Skeletal muscle satellite cell (primary cell): Measurements from ENCODE around the gene PHLDB1. TPM values are rescaled to one million over a fixed set of nuclear protein-coding genes. Genes with fewer than 3 reads are reported as not detected.
A peak's percentile ranks its signal among the peaks of the same experiment; 100 is the strongest.
"Not testable (repeated sequence)": the region's sequence is repeated elsewhere in the genome, so short reads cannot be mapped to it uniquely, and the experiment has no call there.

Experiments used
- H3K27me3 ChIP-seq: 2 replicates; pipeline ENCODE4 v1.7.0; 2013; ENCODE audit warnings: low read length; ENCODE audit not compliant: control insufficient read depth, insufficient read depth
- H3K36me3 ChIP-seq: 2 replicates; pipeline ENCODE4 v1.7.0; 2013; ENCODE audit warnings: mild to moderate bottlenecking, control low read depth, low read length; ENCODE audit not compliant: insufficient read depth
- H3K4me1 ChIP-seq: 2 replicates; pipeline ENCODE4 v1.7.0; 2013; ENCODE audit warnings: low read length; ENCODE audit not compliant: control insufficient read depth, insufficient read depth
- H3K4me2 ChIP-seq: 2 replicates; pipeline ENCODE4 v1.7.0; 2013; ENCODE audit warnings: mild to moderate bottlenecking, low read length
- H3K4me3 ChIP-seq: 2 replicates; pipeline ENCODE4 v1.7.0; 2013; ENCODE audit warnings: low read length
- H3K9ac ChIP-seq: 2 replicates; pipeline ENCODE4 v1.7.0; 2013; ENCODE audit warnings: mild to moderate bottlenecking, low read depth, low read length, moderate library complexity
- H3K9me3 ChIP-seq: replicated peaks from 2 replicates; pipeline ENCODE4 v1.7.0; 2013; ENCODE audit warnings: mild to moderate bottlenecking, control low read depth, low read length
- total RNA-seq: library from RNA; depleted of rRNA; stranded (reverse); fragments of >200 nt; gene quantifications from 2 replicates; pipeline ENCODE4 v1.2.3, GENCODE V29; 2012; rRNA removed

The PHLDB1 gene
- total RNA-seq = 107 and 124 TPM in 2 replicates

GRCh38 chr11:118607401-118608359, at the start of gene PHLDB1:
PHLDB1 (plus strand) TSS chr11:118607615; CDS start chr11:118613837, 6,222 bp downstream.
- H3K9me3 ChIP-seq = no peaks in the 10 kb centered on the region
- peaks cover 12% of the 10 kb centered on the region for H3K36me3 ChIP-seq
- H3K4me1 ChIP-seq = peaks cover 65% of the 10 kb centered on the region
- H3K27me3 ChIP-seq = no peaks in the 10 kb centered on the region
- H3K9ac ChIP-seq = peak within 1 kb of the TSS; percentile 100
- H3K4me3 ChIP-seq = peak within 1 kb of the TSS; percentile 79
- peak within 1 kb of the TSS; percentile 85 for H3K4me2 ChIP-seq

GRCh38 chr11:118560806-118561205, 46.6 kb upstream of the PHLDB1 start:
- H3K9me3 ChIP-seq = no peaks in the 10 kb centered on the region

DNA sequence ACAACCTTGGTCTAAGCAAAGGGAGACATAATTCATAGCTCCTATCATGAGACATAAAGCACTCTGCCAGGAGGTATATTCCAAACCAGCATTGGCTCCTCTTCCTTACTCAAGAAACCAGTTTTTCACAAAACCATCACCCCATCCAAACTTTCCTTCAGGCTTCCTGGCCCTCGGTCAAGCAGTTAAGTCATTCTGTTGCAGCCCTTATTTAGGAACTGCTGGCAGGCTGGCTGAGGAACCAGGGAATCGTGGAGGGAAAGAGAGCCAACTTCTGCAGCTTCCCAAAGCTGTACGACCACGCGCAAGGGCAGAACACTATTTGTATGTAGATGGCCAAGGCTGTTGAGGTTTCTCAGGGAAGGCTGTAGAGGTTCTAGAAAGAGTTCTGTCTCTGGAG, 42.4 kb upstream of the PHLDB1 start:
- Histone ChIP-seq H3K4me2 (peak overlapping the region; percentile 88), H3K4me3 (peak overlapping the region; percentile 74), H3K4me1 (peaks cover 6% of the 10 kb centered on the region), H3K9me3 (no peaks in the 10 kb centered on the region), H3K9ac (peak overlapping the region; percentile 43), H3K27me3 (no peaks in the 10 kb centered on the region), H3K36me3 (no peaks in the 10 kb centered on the region)

More at GRCh38 chr11:118560806-118561205, 46.6 kb upstream of the PHLDB1 start:
- H3K36me3 ChIP-seq = peaks cover 6% of the 10 kb centered on the region
- no peak overlapping the region for H3K4me3 ChIP-seq
- H3K27me3 ChIP-seq = no peaks in the 10 kb centered on the region
- peaks cover 6% of the 10 kb centered on the region for H3K4me1 ChIP-seq
- H3K4me2 ChIP-seq = no peak overlapping the region
- no peak overlapping the region for H3K9ac ChIP-seq

DNA sequence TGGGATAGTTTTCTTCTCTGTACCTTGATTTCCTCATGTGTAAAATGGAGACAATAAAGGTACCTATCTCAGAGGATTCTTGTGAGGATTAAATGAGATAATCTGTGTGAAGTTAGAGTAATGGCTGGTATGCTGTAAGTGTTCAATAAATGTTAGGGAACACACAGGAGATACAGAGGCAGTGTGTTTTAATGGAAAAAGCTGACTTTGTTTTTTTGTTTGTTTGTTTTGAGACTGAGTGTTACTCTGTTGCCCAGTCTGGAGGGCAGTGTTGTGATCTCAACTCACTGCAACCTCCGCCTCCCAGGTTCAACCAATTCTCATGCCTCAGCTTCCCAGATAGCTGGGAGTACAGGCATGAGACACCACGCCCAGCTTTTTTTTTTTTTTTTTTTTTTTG, 37.7 kb upstream of the PHLDB1 start:
- H3K9ac ChIP-seq = no peak overlapping the region
- peaks cover 18% of the 10 kb centered on the region for H3K4me1 ChIP-seq

DNA sequence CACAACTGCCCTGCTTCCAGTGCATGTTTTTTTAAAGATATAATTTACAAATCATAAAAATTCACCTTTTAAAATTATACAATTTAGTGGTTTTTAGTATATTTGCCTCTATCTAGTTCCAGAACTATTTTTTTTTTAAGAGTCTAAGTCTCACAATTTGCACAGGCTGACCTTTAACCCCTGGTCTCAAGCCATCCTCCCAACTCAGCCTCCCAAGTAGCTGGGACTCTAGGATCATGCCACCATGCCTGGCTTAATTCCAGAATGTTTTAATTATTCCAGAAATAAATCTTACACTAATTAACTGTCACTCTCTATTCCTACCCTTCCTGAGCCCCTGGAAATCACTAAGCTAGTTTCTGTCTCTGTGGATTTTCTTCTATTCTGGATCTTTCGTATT, 36.6 kb upstream of the PHLDB1 start:
- Histone ChIP-seq H3K27me3 (no peaks in the 10 kb centered on the region), H3K9ac (no peak overlapping the region), H3K4me2 (no peak overlapping the region), H3K36me3 (no peaks in the 10 kb centered on the region), H3K9me3 (no peaks in the 10 kb centered on the region), H3K4me3 (no peak overlapping the region), H3K4me1 (peaks cover 24% of the 10 kb centered on the region)

More for the DNA sequence above, 37.7 kb upstream of the PHLDB1 start:
- Histone ChIP-seq H3K4me3 (no peak overlapping the region), H3K4me2 (no peak overlapping the region), H3K9me3 (no peaks in the 10 kb centered on the region), H3K27me3 (no peaks in the 10 kb centered on the region), H3K36me3 (no peaks in the 10 kb centered on the region)

GRCh38 chr11:118571701-118572060, 35.7 kb upstream of the PHLDB1 start:
- H3K36me3 ChIP-seq = not testable (repeated sequence)
- H3K4me1 ChIP-seq = peaks cover 33% of the 10 kb centered on the region
- peak overlapping the region; percentile 100 for H3K9ac ChIP-seq

DNA sequence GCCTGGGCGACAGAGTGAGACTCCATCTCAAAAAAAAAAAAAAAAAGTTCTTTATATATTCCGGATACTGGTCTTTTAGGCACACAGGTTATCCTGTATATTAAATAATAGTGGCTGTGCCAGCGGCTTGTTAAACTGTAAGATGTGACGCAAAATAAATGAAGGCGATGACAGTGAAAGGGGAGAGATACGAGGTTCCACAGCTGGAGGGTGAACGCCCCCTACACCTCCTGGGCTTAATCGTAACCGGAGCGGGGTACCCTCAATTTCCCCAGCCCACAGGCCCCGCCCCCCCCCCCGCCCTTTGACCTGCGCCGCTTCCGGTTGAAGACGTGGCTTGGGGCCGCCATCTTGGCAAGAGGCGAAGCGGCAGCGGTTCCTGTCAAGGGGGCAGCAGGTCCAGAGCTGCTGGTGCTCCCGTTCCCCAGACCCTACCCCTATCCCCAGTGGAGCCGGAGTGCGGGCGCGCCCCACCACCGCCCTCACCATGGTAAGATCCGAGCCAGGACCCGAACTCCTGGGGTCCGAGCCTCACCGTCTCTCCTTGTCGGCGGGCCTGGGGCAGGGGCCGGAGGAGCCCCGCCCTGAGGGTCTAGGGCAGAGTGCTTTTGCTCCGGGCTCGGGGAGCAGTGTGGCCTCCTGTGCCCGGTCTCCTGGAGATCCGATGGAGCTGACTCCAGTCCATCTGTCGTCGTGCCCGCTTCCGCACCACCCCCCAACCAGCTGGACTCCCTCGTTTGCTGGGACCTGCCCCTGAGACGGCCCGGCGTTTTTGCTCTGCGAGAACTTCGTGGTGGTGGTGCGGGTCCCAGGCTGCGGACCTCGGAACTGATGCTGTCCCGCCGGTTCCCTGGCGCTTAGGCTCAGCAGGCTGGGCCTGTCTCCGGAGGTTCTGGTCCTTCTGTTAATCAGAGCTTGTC, 35.1 kb upstream of the PHLDB1 start, which contains the start of gene ARCN1:
Gene ARCN1, plus strand, starts transcription at position 349 of the 920 bp plus-strand sequence. Its CDS starts 139 bp downstream, at position 488.
- Histone ChIP-seq H3K27me3 (no peaks in the 10 kb centered on the region), H3K4me1 (peaks cover 39% of the 10 kb centered on the region), H3K9me3 (no peaks in the 10 kb centered on the region), H3K4me3 (peak within 1 kb of the TSS; percentile 91), H3K4me2 (peak within 1 kb of the TSS; percentile 75), H3K9ac (peak within 1 kb of the TSS; percentile 100), H3K36me3 (peaks cover 2% of the 10 kb centered on the region)

More at GRCh38 chr11:118571701-118572060, 35.7 kb upstream of the PHLDB1 start:
- Histone ChIP-seq H3K4me2 (peak overlapping the region; percentile 75), H3K4me3 (peak overlapping the region; percentile 91)
- H3K9me3 ChIP-seq, H3K27me3 ChIP-seq: not testable (repeated sequence)

DNA sequence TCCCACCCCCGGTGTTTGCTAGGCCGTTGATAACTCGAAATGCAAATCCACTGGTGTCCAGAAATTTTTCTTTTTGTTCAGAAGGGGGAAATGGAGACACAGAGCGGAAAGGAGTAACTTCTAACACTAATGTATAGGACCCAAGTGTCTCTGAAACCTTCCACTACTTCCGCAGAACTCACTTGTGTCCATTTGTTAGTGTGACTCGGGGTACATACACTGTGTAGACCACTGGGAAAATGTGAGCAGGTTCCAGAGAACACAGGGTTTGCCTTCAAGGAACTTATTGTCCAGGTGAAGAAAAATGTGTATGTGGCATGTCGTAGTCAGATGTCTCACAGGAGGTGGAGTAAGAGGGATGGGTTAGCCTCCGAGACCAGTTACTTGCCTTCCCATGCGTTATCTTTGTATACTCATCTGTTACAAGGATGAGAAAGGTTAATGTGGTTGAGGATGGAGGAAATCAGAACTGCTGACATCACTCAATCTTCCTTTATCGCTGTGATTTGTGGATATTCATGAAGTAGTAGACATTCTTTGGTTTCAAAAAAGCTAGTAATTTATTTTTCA, 34.3 kb upstream of the PHLDB1 start:
- Histone ChIP-seq H3K4me3 (peak overlapping the region; percentile 91), H3K9ac (peak overlapping the region; percentile 100), H3K27me3 (no peaks in the 10 kb centered on the region), H3K36me3 (peaks cover 2% of the 10 kb centered on the region), H3K4me2 (peak overlapping the region; percentile 75), H3K9me3 (no peaks in the 10 kb centered on the region), H3K4me1 (peaks cover 42% of the 10 kb centered on the region)

GRCh38 chr11:118574636-118575035, 32.8 kb upstream of the PHLDB1 start:
- peak overlapping the region; percentile 100 for H3K9ac ChIP-seq
- H3K9me3 ChIP-seq = no peaks in the 10 kb centered on the region
- peak overlapping the region; percentile 75 for H3K4me2 ChIP-seq
- H3K36me3 ChIP-seq = peaks cover 2% of the 10 kb centered on the region
- peak overlapping the region; percentile 91 for H3K4me3 ChIP-seq
- no peaks in the 10 kb centered on the region for H3K27me3 ChIP-seq
- H3K4me1 ChIP-seq = peaks cover 42% of the 10 kb centered on the region

DNA sequence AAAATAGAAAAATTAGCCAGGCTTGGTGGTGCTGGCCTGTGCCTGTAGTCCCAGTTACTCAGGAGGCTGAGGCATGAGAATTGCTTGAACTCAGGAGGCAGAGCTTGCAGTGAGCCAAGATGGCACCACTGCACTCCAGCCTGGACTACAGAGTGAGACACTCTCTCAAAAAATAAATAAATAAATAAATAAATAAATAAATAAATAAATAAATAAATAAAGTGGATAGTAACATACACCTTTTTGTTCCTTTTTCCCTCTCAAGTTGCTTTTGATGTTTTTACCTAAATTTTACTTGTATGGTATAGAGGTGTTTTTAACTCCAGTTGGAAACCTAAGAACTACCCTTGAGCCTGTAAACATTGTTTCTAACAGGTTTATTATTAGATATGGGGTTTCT, 29.4 kb upstream of the PHLDB1 start:
- Histone ChIP-seq H3K4me1 (peaks cover 42% of the 10 kb centered on the region), H3K36me3 (peaks cover 24% of the 10 kb centered on the region)
- not testable (repeated sequence) for H3K27me3 ChIP-seq, H3K9ac ChIP-seq, H3K9me3 ChIP-seq, H3K4me3 ChIP-seq, H3K4me2 ChIP-seq

- H3K4me1 ChIP-seq = peaks cover 21% of the 10 kb centered on the region
- no peak overlapping the region for H3K4me2 ChIP-seq
- no peaks in the 10 kb centered on the region for H3K9me3 ChIP-seq
- no peak overlapping the region for H3K4me3 ChIP-seq
- H3K9ac ChIP-seq = no peak overlapping the region
- no peaks in the 10 kb centered on the region for H3K27me3 ChIP-seq
- peaks cover 51% of the 10 kb centered on the region for H3K36me3 ChIP-seq
Measured at GRCh38 chr11:118581057-118581456, 26.4 kb upstream of the PHLDB1 start.
